K562 (cell line): ENCODE measurements around the gene OBP2A.

ENCODE experiments used
- CTCF ChIP-seq, 3 experiments: IDR thresholded peaks in 2 of 3; conservative IDR thresholded peaks in 1 of 3; 2 replicates each; pipeline ENCODE4 v1.5.1; 2011 to 2012; ENCODE audit warnings: low read length in 3 of 3, mild to moderate bottlenecking in 3 of 3, control low read depth in 2 of 3, improper control_type of control experiment in 1 of 3, inconsistent platforms in 1 of 3, low read depth in 1 of 3, mixed read lengths in 1 of 3, moderate library complexity in 1 of 3; ENCODE audit not compliant: insufficient read depth in 2 of 3
- SIN3A ChIP-seq, 2 experiments: fragments of 150-350 bp in 1 of 2; IDR thresholded peaks; 2 replicates each; pipeline ENCODE4 v1.6.1; 2011 to 2016; ENCODE audit warnings: borderline replicate concordance in 2 of 2, low read depth in 2 of 2, low read length in 2 of 2, mild to moderate bottlenecking in 2 of 2, moderate library complexity in 2 of 2; ENCODE audit not compliant: control insufficient read depth in 1 of 2

GRCh38 chr9:135500525-135501260 lies 45.2 kb upstream of the OBP2A start, which contains the start of gene MRPS2:
- TF ChIP-seq SIN3A (IDR thresholded peaks at IDR 0.05; ENCODE audit: borderline replicate concordance in 2 of 2, control insufficient read depth in 1 of 2, low read depth in 2 of 2, low read length in 2 of 2) (peak; percentile 54 to 76; a peak in 1 of 4 replicates), CTCF (IDR thresholded peaks at IDR 0.05 in 2 of 3, conservative IDR thresholded peaks at IDR 0.05 in 1 of 3; ENCODE audit: insufficient read depth in 2 of 3, low read depth in 1 of 3, low read length in 3 of 3) (peak; percentile 84 to 93 (median 86))
